ENCODE data around the gene RIPOR1.

Gene RIPOR1

GRCh38 chr16:67560827-67561342, 32.3 kb downstream of the RIPOR1 start:
- no peak for DNase-seq (ENCODE audit: low read depth)

- DNase-seq (ENCODE audit: low read depth) = no peak
These were observed 32.8 kb downstream of the RIPOR1 start for GRCh38 chr16:67561501-67561823.

GRCh38 chr16:67561824-67562525, 33.3 kb downstream of the RIPOR1 start:
- DNase-seq (ENCODE audit: low read depth) = peak; percentile 97

GRCh38 chr16:67562526-67562917, 33.9 kb downstream of the RIPOR1 start, which contains the start of gene CTCF:
Gene CTCF (plus strand): TSS chr16:67562526. CDS start chr16:67610833, 48,307 bp downstream.
- peak; percentile 70 for DNase-seq (ENCODE audit: low read depth)

GRCh38 chr16:67562918-67563707, 34.5 kb downstream of the RIPOR1 start:
- DNase-seq (ENCODE audit: low read depth) = peak; percentile 42

- DNase-seq (ENCODE audit: low read depth) = peak; percentile 16
These were observed 35.3 kb downstream of the RIPOR1 start for GRCh38 chr16:67563708-67564468.

- DNase-seq (ENCODE audit: low read depth) = no peak
These were observed 37.0 kb downstream of the RIPOR1 start for GRCh38 chr16:67565470-67566100.

GRCh38 chr16:67571464-67571863, 42.8 kb downstream of the RIPOR1 start:
- no peak for DNase-seq (ENCODE audit: low read depth)

- no peak for DNase-seq (ENCODE audit: low read depth)
These were observed 43.4 kb downstream of the RIPOR1 start for GRCh38 chr16:67571981-67572431.

GRCh38 chr16:67579686-67580085, 51.1 kb downstream of the RIPOR1 start:
- DNase-seq (ENCODE audit: low read depth) = no peak

- DNase-seq (ENCODE audit: low read depth) = no peak
These were observed 51.6 kb downstream of the RIPOR1 start for GRCh38 chr16:67580202-67580601.

- DNase-seq (ENCODE audit: low read depth) = no peak
These were observed 64.7 kb downstream of the RIPOR1 start for GRCh38 chr16:67593288-67593687.

- DNase-seq (ENCODE audit: low read depth) = no peak
These were observed 65.1 kb downstream of the RIPOR1 start for GRCh38 chr16:67593701-67594100.

GRCh38 chr16:67594256-67594915, 65.8 kb downstream of the RIPOR1 start:
- no peak for DNase-seq (ENCODE audit: low read depth)

GRCh38 chr16:67594956-67595355, 66.3 kb downstream of the RIPOR1 start:
- DNase-seq (ENCODE audit: low read depth) = no peak
